Upper lobe of left lung (tissue), 4 donors: Measurements from ENCODE around the gene TMEM176A.

ENCODE experiments used
- CTCF ChIP-seq, 6 experiments: fragments of 450-650 bp in 4 of 6; fragments of 200-600 bp in 2 of 6; sonication (generic) in 2 of 6; IDR thresholded peaks; one replicate each; pipeline ENCODE4 v1.5.1; 2016 to 2019; ENCODE audit warnings: antibody characterized with exemption in 6 of 6
- EP300 ChIP-seq, 4 donors: sonication (generic); formaldehyde crosslinking; IDR thresholded peaks; one replicate each; pipeline ENCODE4 v1.5.1; 2017; ENCODE audit warnings: antibody characterized with exemption in 4 of 4, control low read depth in 2 of 4
- POLR2A ChIP-seq, 4 donors: fragments of 450-650 bp; IDR thresholded peaks; one replicate each; pipeline ENCODE4 v1.5.1; 2016 to 2017; ENCODE audit warnings: antibody characterized with exemption in 4 of 4, mild to moderate bottlenecking in 2 of 4
- POLR2AphosphoS5 ChIP-seq, 2 donors: sonication (generic); formaldehyde crosslinking; IDR thresholded peaks; one replicate each; pipeline ENCODE4 v1.5.1; 2017; ENCODE audit warnings: antibody characterized with exemption in 2 of 2

- TF ChIP-seq CTCF (IDR thresholded peaks at IDR 0.05) (no peak), POLR2AphosphoS5 (IDR thresholded peaks at IDR 0.05) (no peak), EP300 (IDR thresholded peaks at IDR 0.05) (no peak), POLR2A (IDR thresholded peaks at IDR 0.05) (no peak)
These were observed 30.8 kb upstream of the TMEM176A start for GRCh38 chr7:150769768-150770167.
